ENCODE data around the gene FRMD1.

Gene FRMD1

DNA sequence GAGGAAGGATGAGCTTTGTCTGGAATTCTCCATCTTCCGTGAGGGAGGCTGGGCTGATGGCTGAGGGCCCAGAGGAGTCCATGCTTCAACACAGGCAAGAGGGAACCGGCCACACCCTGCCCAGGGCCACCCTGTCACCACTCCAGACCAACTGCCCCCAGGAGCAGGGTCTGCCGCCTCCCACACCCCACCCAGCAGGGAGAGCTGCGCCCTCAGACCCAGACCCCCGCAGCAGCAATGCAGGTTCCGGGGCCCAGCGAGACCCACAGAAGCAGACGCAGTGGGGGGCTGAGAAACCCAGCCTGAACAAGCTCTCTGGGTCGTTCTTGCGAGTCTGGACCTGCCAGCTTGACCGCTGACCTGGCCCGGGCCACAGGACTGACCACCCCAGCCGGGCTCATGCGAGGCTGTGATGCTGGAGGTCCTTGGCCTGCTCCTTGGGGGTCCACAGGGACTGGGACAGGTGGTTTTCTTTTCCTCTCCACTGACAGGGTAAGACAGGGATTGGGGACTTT is 25.0 kb downstream of the FRMD1 start:
- DNase-seq, result no peak

DNA sequence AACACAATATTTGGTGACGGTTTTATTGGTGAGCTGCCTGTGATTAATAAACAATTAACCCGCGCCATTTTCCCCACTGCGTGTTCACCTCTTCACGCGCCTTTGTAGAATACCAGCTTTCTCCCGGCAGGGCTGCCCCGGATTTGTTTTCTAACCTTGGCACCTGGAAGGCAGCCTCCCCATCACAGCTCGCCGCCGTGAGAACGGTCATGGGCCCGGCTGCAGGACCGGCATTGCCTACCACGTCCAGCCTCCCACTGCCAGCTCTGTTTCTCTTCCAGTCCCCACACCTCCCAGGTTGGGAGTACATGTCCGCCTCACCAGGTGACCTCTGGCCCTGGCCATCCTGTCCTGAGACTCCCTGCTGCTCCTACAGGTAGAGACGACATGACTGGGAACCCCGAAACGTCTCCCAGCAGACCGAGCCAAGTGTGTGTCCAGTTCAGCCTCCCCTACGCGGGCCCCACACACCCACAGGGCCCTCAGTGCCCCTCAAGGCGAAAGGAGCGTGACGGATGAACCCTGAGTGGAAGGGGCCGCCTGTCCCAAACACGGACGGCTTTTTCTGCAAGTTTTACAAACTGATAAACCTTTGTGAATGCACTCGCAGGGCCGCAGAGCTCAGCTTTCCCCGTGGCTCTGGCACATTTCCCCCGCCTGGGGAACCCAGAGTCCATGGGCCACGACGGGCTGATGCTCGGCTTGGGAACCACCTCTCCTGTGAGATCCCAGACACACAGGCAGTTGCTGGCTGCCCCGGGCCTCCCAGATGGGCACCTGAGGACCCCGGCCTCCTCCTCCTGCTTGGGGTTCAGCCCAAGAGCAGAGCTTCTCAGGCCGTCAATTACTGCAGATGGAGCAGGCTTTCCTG is 25.7 kb downstream of the FRMD1 start:
- no peak for DNase-seq

DNA sequence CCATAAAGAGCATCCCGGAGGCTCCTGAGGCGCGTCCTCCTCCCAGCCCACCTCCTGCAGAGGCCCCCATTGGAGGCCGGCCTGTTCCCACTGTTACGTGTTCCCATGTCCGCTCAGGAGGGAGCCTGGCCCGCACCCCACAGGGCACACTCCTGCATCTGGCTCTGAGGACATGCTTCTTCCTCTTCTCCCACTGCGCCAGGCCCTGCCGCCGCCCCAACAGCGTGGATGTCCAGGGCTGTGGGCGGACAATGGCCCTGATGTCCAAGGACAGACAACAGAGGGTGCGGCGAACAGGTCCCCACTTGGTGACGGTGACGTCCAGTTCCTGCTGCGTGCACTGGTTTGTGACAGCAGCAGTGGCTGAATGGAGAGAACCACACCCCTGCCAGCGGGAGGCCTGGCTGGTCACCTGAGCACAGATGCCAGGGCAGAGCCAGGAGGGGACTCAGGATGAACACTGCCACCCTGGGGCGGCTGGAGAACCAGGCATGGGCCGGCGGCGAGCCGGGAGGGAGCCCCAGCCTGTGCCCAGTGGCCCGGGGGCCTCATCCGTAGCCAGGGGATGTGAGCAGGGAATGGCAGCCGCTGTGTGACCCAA is 26.6 kb downstream of the FRMD1 start:
- no peak for DNase-seq

DNA sequence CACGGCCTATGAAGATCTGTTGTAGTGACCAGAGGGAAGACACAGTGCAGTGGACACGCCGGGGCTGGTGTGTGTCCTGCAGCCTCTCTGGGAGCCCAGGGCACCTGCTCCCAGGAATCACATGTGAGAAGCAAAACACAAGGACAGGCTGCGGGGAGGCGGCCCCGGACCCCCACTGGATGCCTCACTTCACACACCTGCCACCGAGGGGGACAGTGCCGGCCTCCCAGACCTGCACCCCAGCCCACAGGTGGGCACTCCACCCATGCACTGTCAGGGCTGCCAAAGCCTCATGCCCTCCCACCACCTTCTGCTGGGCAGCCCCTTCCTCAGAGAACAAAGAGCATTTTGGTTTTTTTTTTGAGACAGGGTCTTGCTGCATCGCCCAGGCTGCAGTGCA is 27.4 kb downstream of the FRMD1 start:
- DNase-seq, result no peak

DNA sequence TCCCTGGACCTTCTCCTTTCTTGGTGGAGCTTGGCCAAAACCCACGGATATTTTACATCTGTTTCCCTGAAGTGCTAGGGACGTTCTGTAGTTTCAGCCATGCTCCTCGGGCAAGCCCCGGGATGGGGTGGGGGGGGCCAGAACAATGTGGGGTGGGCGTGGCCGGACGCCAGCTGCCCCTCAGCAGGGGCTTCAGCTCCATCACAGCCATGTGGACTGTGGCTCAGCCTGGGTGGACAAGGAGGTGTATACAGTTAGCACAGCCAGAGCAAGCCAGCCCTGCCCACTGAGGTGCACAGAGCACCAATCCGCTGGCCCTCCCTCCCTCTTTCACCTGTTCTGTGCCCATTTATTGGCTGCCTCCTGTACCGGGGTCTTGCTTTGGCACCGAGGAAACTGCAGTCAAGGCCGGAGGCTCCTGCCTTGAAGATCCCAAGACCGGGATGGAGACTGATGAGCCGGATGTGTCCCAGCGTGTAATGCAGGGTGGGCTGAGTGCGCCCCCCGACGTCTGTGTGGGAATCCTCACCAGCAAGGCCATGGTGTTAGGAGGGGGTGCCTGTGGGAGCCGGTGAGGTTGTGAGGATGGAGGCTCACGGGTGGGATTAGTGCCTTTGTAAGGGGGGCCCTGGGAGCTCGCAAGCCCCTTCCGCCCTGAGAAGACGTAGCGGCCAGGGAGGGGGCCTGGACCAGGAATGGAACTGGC is 28.0 kb downstream of the FRMD1 start:
- no peak for DNase-seq

DNA sequence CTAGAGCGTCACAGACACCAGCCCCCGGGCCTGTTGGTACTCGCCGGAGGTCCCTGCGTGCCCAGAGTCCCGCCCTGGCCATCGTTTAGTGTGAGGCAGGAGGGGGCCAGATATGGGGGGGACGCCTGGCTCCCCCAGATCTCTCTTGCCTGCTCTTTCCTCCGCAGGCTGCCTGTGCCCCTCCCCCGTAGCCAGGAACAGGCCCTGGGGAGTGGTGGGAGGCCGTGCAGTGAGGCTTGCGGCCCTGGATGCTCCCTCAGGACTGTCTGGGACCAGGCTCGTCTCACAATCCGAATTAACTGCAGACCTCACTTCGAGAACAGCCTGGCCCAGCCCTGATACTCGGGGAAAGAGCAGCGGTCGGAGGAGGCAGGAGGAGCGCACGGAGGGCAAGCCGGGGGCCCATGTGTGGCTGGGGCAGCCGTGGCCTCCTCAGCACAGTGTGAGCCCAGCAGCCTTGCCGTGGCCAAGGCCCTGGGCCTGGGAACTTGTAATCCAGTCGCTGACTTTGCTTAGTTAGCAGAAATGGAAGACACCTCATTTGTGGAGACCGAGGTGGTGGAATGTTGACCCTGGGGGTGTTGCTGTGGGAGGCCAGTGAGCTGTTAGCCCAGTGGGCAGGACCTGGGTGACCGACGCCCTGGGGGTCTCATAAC is 28.7 kb downstream of the FRMD1 start:
- no peak for DNase-seq

DNA sequence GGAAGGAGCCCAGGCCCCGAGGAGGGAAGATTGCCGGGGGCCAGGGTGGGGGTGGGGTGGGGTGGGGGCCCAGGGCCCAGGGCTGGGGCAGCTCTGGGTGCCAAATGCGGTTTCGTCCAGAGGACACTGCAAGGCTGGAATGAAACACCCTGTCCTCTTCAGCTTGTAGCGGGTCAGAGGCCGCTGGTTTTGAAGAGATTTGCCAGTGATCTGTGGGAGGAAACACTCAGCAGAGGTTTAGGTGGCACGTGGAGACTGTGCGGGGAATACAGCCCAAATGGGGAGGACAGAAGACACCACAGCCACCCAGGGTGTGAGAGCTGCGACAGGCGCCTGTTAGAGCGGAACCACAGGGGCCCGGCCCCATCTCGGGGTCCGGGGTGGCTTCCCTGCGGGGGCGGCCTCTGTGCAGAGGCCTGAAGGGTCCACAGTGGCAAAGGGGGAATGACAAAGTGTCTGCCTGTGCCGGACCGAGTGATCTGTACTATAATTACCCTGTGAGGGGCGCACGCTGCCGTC is 29.2 kb downstream of the FRMD1 start:
- DNase-seq, result no peak

DNA sequence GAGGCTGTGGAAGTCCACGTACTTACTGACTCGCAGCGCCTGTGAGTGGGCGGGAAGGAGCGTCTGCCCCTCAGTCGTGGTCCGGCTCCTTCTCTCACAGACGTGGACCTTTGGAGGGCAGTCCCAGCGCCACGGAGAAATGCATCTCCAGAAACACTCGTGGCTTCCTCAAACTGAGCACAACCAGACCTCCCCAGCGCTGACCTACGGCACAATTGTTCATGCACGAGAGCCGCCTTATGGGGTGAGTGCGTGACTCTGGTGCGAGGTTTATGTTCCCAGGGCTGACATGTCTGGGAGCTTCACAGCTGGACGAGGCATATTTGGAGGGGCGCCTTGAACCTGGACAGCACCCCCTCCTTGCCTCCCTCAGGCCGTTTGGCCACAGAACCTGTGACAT is 29.7 kb downstream of the FRMD1 start:
- no peak for DNase-seq

DNA sequence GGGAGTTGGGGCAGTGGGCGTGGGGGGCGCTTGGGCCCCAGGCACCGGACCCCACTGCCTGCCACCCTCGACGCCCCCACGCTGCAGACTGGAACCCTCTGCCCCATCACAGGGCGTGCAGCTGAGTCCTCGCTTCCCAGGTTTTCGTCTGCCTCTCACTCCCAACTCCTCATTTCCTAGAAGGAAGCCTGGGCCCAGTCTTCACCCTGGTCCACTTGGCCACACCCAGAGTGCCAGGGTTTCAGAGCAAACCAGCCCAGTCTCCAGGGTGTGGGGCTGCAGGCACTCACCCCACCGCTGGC is 30.3 kb downstream of the FRMD1 start:
- no peak for DNase-seq

DNA sequence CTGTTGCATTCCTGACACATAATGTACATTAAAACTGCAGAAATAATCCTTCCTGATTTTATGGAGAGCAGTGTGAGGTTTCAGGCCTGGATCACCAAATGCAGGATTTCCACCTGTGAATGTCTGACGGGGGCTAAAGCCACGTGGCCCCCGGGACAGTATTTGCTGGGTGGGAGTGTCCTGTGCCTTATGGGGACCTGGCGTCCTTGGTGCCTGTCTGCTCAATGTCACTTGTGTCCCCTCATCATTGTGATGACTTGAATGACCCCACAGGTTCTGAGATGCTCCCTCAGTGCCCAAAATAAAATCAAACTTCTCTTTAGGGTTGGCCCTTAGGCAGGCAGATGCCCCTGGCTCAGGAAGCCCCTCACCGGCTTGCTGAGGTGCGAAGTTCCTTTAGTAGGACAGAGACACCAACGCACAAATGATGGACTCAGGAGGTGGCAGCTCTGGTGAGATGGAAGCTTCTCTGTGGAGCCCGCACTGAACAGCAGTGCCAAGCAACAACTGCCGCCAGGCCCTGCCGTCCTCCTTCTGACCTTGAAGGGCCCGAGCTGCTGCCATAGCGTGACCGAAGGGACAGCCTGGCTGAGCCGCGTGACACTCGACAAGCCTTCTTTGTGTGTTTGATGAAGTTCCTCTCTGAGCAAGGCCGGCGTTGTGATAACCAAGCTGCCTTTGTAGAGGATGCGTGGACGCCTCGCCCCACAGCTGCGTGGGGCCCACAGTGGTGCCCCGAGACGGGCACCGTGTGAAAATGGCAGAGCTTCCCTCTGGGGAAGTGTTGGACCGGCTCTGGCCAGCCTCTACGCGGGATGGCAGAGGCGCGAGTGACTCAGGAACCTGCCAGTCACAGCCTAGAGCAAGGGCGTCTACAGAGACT is 30.9 kb downstream of the FRMD1 start:
- no peak for DNase-seq

DNA sequence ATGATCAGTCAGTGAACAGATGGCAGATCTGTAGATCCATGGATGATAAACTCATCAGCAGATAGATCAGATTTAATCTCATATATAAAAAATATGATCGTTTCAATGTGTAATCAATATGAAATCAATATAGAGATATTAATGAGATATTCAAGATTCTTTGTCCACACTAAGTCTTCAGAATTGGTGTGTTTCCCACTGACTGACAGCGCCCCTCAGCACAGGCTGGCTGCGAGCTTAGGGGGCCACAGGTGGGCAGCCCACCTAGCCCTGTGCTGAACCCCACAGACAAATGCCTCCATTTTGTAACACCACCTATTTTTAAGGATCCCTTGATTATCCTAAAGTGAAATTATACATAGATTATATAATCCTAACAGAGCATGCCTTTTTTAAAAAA is 32.3 kb downstream of the FRMD1 start:
- DNase-seq, result no peak

DNA sequence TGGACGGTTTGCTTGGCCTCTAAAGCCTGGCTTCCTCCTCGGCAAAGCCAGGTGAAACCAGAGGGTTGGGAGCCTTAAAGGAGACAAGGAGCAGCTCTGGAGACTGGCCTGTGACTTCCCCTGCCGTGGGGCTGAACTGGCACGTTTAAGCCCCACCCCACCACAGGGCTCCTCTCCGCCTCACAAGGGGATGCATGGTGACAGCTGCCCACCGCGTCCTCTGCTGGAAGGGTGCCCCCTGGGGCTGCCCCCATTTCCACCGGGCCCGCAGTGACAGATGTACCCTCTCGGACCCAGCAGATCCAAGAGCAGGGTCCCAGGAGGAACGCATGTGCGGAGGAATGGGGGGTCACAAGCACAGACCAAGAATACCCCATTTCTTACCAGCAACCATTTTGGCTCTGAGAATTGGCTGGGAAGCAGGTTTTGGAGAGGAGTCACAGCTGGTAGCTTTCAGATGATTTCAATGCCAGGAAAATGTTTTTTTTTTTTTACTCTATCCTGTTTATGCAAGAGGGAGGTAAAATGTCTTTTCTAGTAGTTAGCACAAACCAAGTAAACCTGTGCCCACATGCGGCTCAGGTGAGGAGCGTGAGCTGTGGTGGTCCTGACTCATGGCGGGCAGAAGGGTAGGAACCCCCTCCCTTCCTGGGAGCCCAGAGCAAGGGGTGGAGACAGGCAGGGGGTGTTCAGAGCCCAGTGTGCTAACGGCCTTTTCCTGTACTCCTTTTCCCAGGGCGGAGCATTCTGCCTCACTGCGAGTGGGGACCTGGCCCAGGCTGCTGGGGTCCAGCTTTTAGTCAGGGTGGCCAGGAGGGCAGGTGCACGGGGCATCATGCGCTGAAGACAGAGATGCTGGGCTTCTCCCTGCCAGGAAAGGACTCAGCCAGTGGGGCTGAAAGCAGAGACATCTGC is 33.0 kb downstream of the FRMD1 start:
- DNase-seq, result no peak

DNA sequence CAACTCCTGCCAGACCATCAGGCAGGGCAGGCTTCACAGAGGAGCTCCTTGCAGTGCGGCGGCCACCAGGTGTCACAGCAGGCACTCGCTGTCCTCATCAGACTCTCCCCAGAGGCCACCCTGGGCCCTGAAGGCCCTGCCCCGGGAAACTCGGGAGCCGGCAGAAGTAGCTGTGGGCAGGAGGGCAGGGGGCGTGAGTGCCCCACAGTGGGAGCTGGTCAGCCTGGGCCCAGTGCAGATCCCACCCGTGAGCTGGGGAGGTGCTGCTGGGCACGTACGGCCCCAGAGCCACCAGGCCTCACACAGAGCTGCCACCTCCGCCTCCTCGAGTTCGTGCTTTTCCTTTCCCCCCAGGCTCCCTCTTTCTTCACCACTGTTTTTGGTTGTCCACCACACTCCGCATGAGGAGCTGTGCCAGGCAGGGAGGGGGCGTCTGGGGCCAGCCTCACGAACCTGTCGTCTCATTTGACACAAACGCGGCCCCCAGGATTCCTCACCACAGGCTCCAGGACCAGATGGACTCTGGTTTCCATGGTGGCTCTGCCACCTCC is 33.8 kb downstream of the FRMD1 start:
- no peak for DNase-seq

DNA sequence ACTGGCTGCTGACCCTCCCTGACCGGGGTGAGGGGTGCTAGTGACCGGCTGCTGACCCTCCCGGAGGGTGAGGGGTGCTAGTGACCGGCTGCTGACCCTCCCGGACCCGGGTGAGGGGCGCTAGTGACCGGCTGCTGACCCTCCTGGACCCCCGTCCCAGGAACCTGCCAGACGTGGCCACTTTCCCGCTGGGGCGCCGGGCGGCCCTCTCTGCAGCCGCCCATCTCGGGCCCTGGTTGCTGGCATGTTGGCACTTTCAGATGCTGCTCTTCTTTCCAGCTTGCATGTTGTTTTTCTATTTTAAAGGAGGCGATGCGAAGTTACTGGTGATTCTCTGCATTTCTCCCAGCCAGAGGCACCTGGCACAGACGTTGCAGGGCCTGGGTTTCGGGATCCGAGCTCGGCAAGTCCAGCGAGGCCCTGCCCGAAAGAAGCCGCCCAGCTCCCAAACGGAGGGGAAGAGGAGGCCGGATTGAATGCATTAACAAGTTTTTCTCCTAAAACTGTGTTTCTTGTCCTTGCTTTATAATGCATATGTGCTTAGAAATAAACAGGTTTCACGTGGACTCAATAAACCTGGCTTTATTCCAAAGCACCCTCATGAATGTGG is 34.4 kb downstream of the FRMD1 start:
- DNase-seq, result no peak

DNA sequence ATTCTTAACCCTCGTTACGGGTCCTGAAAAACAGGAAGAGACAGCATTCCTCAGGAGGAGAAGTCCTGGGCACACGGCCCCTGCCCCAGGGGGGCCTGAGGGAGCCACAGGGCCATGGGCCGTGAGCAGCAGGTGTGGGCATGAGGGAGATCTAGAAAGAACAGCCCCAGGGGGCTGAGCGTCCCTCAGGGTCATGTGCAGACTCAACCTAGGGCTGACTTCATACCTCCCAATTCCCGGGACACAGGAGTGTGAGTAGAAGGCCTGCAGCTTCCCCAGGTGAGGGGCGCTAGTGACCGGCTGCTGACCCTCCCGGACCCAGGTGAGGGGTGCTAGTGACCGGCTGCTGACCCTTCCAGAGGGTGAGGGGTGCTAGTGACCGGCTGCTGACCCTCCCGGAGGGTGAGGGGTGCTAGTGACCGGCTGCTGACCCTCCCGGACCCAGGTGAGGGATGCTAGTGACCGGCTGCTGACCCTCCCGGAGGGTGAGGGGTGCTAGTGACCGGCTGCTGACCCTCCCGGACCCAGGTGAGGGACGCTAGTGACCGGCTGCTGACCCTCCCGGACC is 35.1 kb downstream of the FRMD1 start:
- no peak for DNase-seq

DNA sequence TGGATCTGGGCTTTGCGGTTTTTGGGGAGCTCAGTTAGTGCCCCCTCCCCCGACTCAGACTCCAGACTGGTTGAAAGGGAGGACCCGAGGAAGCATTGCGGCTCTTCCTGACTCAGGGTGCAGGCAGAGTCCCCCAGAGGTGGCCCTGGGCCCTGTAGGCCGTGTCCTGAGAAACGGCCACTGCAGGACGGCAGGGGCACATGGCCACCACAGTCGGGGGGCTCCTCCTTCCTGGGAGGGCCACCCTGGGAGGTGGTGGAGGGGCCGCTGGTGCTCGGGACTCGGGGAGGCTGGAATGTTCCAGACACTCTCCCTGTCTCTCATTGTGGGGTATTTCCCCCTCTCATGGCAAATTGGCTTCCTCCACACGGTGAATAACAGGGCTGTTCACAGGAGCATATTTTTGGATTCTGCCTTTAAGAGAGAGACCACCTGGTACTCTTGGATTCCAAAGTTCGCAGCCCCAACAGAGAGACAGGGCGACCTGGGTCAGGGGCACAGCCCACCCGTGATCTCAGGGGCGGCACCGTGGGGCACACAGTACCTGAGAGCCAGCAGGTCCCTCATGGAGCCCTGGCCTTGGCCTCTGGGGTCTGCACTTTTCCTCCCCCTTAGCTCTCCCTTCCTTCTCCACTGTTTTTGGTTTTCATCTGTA is 35.7 kb downstream of the FRMD1 start:
- DNase-seq, result no peak

DNA sequence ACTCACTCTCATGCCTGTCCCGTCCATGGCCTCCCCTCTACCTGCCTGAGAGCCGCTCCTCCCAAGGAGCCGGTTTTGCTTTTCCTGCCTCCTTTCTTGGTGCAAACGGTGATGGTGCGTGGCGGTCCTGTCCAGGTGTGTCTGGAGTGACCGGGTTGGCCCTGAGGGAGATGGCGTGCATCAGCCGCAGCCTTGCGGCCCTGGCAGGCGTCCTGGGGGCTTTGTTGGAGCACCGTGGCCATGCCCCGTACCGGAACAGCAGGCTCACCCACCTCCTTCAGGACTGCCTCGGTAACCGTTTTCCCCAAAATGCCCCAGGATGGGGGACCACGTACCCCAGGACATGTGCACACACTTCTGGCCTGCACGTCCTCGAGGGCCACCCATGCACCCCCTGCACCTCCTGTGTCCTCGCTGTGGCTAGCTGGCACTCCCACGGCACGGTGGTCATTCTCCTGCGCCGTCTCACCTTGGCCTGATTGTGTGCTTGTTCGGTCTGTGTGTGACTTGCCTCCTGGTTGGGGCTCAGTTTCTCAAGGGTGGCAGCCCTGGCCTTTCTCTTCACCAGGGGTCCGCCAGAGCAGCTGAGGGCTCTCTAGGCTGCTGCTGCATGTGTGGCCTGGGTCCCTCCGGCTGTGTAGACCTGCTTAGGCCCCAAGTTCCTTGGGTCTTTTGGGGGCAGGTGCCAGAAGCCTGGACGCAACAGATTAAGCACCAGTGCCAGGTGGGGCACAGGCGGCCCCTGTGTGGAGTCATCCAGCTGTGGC is 36.4 kb downstream of the FRMD1 start:
- DNase-seq, result no peak

DNA sequence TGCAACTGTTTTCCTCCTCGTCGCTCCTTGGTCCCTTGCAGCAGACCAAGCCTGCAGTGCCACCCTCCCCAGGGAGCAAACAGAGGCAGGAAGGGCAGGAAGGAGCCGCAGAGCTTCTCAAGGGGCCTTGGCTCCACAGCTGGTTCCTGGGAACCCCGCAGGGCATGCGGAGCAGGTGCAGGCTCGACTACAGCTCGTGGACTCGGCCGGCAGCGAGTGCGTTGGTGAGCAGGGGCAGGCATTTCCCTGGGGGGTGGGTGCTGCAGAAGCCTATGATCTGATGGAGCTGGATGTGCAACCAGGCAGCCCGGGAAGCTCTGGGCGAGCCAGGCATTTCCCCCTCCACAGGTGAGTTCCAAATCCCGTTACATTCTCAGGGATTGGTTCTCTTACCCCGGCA is 37.1 kb downstream of the FRMD1 start:
- no peak for DNase-seq
